HG02938 (cell line): ENCODE data around the gene LYAR.

Source experiments
- ATAC-seq: cut with Tn5 transposase; IDR thresholded peaks from one replicate; pipeline ENCODE4 v1.9.1; 2021; ENCODE audit warnings: mild to moderate bottlenecking, moderate library complexity; ENCODE audit not compliant: unreplicated experiment

LYAR gene

GRCh38 chr4:4316150-4316495, 26.2 kb upstream of the LYAR start:
- no peak for ATAC-seq

GRCh38 chr4:4315461-4316149, 25.7 kb upstream of the LYAR start:
- no peak for ATAC-seq

- ATAC-seq: no peak
Observed at GRCh38 chr4:4311193-4311592, 21.2 kb upstream of the LYAR start.

- no peak for ATAC-seq
Observed at GRCh38 chr4:4308800-4309441, 19.0 kb upstream of the LYAR start.

GRCh38 chr4:4306920-4307319, 17.0 kb upstream of the LYAR start:
- ATAC-seq: no peak

GRCh38 chr4:4302416-4302815, 12.5 kb upstream of the LYAR start:
- no peak for ATAC-seq

GRCh38 chr4:4302001-4302400, 12.0 kb upstream of the LYAR start:
- ATAC-seq: no peak

GRCh38 chr4:4299006-4299405, 9.1 kb upstream of the LYAR start:
- no peak for ATAC-seq

- no peak for ATAC-seq
Observed at GRCh38 chr4:4296283-4296846, 6.4 kb upstream of the LYAR start.

- no peak for ATAC-seq
Observed at GRCh38 chr4:4293279-4293678, 3.3 kb upstream of the LYAR start.

GRCh38 chr4:4289597-4289940, 385 bp downstream of the LYAR start:
- peak; percentile 12 for ATAC-seq

GRCh38 chr4:4289055-4289454, 899 bp downstream of the LYAR start:
- ATAC-seq: no peak

- no peak for ATAC-seq
Observed at GRCh38 chr4:4288098-4288497, 1.9 kb downstream of the LYAR start.

GRCh38 chr4:4284827-4285618, 4.9 kb downstream of the LYAR start:
- ATAC-seq: no peak

GRCh38 chr4:4281787-4282186, 8.2 kb downstream of the LYAR start:
- no peak for ATAC-seq

GRCh38 chr4:4277531-4277930, 12.4 kb downstream of the LYAR start:
- no peak for ATAC-seq

GRCh38 chr4:4274226-4274625, 15.7 kb downstream of the LYAR start:
- no peak for ATAC-seq

- ATAC-seq: no peak
Observed at GRCh38 chr4:4271912-4272311, 18.0 kb downstream of the LYAR start.

GRCh38 chr4:4270529-4270928, 19.4 kb downstream of the LYAR start:
- ATAC-seq: no peak

- ATAC-seq: no peak
Observed at GRCh38 chr4:4269856-4270255, 20.1 kb downstream of the LYAR start.

- no peak for ATAC-seq
Observed at GRCh38 chr4:4269331-4269731, 20.6 kb downstream of the LYAR start.

GRCh38 chr4:4268776-4269175, 21.2 kb downstream of the LYAR start:
- ATAC-seq: no peak
